CD4-positive, alpha-beta T cell treated with Interleukin-2 at 100 ng/mL for 4 hours (primary cell): ENCODE data around the gene TBC1D10A.

ENCODE experiments used
- DNase-seq: peaks from one replicate; pipeline ENCODE4 v3.0.0-alpha.2; 2020; ENCODE audit warnings: low spot score

TBC1D10A gene

DNA sequence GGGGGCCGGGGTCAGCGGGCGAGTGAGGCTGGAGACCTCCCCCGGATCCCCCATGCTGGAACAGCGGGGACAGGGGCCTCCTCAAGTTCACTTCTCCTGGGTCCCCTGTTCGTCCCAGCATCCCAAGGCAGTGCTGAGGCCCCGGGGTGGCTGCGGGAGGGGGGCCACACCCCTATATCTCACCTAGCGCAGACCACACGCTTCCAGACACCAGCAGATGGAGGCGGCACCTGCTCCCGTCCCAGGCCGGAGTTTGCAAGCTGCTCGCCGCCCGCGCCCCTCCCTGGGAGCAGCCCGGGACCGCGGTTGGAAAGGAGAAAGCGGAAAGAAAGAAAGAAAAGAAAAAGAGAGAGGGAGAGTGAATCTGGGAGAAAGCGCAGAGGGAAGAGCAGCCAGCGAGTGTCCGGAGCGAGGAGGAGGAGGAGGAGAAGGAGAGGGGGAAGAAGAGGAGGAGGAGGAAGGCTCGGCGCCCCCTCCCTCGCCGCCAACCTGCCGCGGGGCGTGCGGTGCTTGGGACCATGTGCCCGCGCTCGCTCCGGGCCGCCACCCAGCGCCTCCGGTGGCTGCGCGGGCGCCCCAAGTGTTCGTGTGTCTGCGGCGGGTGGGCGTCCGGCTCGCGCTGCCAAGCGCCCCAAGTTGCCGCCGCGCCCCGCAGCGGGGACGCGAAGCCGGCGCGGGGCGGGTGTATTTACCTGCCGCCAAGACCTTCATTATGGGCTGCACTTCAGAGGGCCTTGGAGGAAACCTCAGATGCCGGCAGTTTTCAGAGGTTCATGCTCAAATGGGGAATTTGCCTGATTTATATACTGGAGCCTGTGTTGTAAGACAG, 80.5 kb downstream of the TBC1D10A start, which contains the start of gene LIF:
Gene LIF (minus strand): TSS at position 775 of the 829 bp plus-strand sequence. CDS start 64 bp downstream, at position 711.
- peak; percentile 33 for DNase-seq

DNA sequence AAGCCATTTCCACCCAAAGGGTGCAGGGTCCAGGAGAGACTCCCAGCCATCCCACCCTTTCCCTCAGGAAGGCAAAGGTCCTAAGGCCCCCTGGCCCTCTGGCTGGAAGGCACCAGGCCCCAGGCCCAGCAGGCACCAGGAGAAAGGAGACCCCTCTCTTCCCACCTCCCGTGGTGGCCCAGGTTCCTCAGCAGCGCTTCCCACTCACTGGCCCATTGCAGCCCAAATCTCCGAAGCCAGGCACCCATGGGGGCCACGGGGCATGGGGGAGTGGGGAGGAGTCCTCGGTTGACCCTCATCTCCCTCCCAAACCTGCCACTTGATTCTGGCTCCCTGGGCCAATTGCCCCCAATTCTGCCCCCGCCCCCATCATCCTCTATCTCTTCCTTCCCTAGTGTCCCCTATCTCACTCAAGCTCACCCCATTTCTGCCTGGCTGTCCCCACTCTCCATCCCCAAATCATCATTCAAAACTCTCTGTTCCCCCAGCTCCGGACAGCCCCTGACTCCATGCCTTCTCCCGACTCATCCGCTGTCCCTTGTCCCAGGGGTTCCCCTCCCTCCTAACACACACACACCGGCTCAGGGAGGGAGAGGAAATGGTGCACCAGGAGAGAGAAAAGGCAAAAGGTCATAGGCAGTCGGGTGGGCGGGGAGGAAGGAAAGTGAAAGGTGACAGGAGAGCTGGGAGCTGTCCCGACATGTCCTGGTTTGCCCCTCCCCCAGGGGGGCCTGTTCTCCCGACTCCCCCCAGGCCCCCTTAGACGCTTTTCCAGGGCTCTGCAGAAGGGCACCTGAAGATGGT, 81.4 kb downstream of the TBC1D10A start:
- DNase-seq: no peak

DNA sequence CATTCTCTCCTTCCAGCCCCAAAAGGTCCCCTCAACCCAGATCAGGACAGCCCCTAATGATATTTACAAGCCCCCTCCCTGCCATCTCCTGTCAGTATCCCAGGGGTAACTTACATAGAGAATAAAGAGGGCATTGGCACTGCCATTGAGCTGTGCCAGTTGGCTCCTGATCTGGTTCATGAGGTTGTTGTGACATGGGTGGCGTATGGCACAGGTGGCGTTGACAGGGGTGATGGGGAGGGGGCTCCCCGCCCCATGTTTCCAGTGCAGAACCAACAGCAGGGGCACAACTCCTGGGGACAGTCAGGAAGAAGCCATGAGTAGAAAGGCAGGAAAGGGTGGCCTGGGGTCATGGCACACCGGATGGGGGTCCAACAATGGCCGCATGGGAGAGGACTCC, 82.1 kb downstream of the TBC1D10A start:
- DNase-seq: no peak

DNA sequence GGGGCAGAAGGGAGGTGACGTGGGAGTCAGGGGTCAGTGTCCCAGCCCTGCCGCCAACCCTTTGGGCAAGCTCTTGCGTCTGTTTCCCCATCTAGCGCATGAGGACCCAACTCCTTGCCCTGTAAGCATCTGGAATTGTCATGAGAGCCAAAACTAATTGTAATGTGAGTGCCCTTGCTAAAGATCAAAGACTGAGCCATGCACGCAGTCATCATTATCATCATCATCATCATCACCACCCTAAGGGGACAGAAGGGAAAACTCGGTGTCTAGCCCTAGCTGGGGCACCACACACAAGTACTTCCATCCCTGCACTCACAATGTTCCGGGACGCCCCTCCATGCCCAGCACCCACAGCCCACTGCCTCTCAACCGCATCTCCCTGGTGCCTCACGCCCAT, 82.7 kb downstream of the TBC1D10A start:
- no peak for DNase-seq

DNA sequence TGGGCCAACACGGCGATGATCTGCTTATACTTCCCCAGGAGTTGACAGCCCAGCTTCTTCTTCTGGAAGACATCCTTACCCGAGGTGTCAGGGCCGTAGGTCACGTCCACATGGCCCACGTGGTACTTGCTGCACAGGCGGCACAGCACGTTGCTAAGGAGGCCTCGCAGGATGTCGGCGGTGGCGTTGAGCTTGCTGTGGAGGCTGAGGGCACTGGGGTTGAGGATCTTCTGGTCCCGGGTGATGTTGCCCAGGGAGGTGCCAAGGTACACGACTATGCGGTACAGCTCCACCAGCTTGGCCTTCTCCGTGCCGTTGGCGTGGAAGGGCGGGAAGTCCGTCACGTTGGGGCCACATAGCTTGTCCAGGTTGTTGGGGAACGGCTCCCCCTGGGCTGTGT, 83.1 kb downstream of the TBC1D10A start:
- no peak for DNase-seq
